Neuronal stem cell (in vitro differentiated cells): Measurements from ENCODE around the gene MYL3.
A peak's percentile ranks its signal among the peaks of the same experiment; 100 is the strongest.

Experiments used
- DNase-seq: peaks from one replicate; pipeline ENCODE4 v3.0.0-alpha.2; 2013; ENCODE audit warnings: low spot score
- H2AFZ ChIP-seq: one replicate; pipeline ENCODE4 v1.6.1; 2013; ENCODE audit warnings: mild to moderate bottlenecking, low read length, inconsistent platforms
- H2AK5ac ChIP-seq: 2 replicates; pipeline ENCODE4 v1.6.1; 2013; ENCODE audit warnings: low read depth, mild to moderate bottlenecking, inconsistent platforms, low read length, moderate library complexity, mixed read lengths
- H2BK120ac ChIP-seq: 2 replicates; pipeline ENCODE4 v1.6.1; 2013; ENCODE audit warnings: low read depth, mild to moderate bottlenecking, inconsistent platforms, low read length, moderate library complexity, mixed read lengths
- H2BK12ac ChIP-seq: one replicate; pipeline ENCODE4 v1.6.1; 2013; ENCODE audit warnings: low read length, inconsistent platforms
- H2BK15ac ChIP-seq: 2 replicates; pipeline ENCODE4 v1.6.1; 2013; ENCODE audit warnings: mild to moderate bottlenecking, low read length, inconsistent platforms, mixed read lengths
- H2BK5ac ChIP-seq: one replicate; pipeline ENCODE4 v1.6.1; 2013; ENCODE audit warnings: inconsistent platforms, mild to moderate bottlenecking, low read length, moderate library complexity
- H3K14ac ChIP-seq: one replicate; pipeline ENCODE4 v1.6.1; 2013; ENCODE audit warnings: low read length, inconsistent platforms
- H3K18ac ChIP-seq: 2 replicates; pipeline ENCODE4 v1.6.1; 2013; ENCODE audit warnings: low read length, inconsistent platforms
- H3K23ac ChIP-seq: 2 replicates; pipeline ENCODE4 v1.6.1; 2013; ENCODE audit warnings: low read depth, mild to moderate bottlenecking, mixed read lengths, low read length, inconsistent platforms; ENCODE audit not compliant: poor library complexity
- H3K27ac ChIP-seq: replicated peaks from 3 replicates; pipeline ENCODE4 v1.5.1; 2013; ENCODE audit warnings: low read length, inconsistent platforms
- H3K27me3 ChIP-seq, 3 experiments: 2 replicates each; pipeline ENCODE4 v1.6.1; 2013; ENCODE audit warnings: low read length in 3 of 3, mild to moderate bottlenecking in 2 of 3, inconsistent platforms in 1 of 3, low read depth in 1 of 3, mixed read lengths in 1 of 3, moderate library complexity in 1 of 3; ENCODE audit not compliant: control insufficient read depth in 3 of 3, insufficient read depth in 3 of 3
- H3K36me3 ChIP-seq, 2 donors: replicated peaks in 1 of 2; 2 replicates each; pipeline ENCODE4 v1.6.1; 2013; ENCODE audit warnings: low read length in 2 of 2; ENCODE audit not compliant: control insufficient read depth in 2 of 2, insufficient read depth in 2 of 2
- H3K4ac ChIP-seq: 2 replicates; pipeline ENCODE4 v1.6.1; 2013; ENCODE audit warnings: inconsistent platforms, mild to moderate bottlenecking, low read length, moderate library complexity
- H3K4me1 ChIP-seq, 2 donors: 1 replicate in 1 of 2; 2 replicates in 1 of 2; pipeline ENCODE4 v1.6.1; 2013; ENCODE audit warnings: low read length in 2 of 2, low read depth in 1 of 2; ENCODE audit not compliant: control insufficient read depth in 2 of 2, insufficient read depth in 1 of 2
- H3K4me2 ChIP-seq: one replicate; pipeline ENCODE4 v1.6.1; 2013; ENCODE audit warnings: mild to moderate bottlenecking, low read length, inconsistent platforms; ENCODE audit not compliant: insufficient read depth, poor library complexity, severe bottlenecking
- H3K4me3 ChIP-seq, 2 donors: 2 replicates each; pipeline ENCODE4 v1.5.1; 2013; ENCODE audit warnings: low read length in 2 of 2, mild to moderate bottlenecking in 2 of 2, inconsistent platforms in 1 of 2, moderate library complexity in 1 of 2
- H3K79me1 ChIP-seq: one replicate; pipeline ENCODE4 v1.6.1; 2013; ENCODE audit warnings: low read depth, mild to moderate bottlenecking, inconsistent platforms, low read length, moderate library complexity
- H3K9ac ChIP-seq: one replicate; pipeline ENCODE4 v1.6.1; 2013; ENCODE audit warnings: mild to moderate bottlenecking, low read depth, low read length, inconsistent platforms; ENCODE audit not compliant: poor library complexity
- H3K9me3 ChIP-seq, 2 donors: replicated peaks in 1 of 2; 2 replicates each; pipeline versions ENCODE3 to v1.6.1; 2013; ENCODE audit warnings: low read length in 2 of 2, mild to moderate bottlenecking in 2 of 2, inconsistent platforms in 1 of 2, low read depth in 1 of 2, mixed read lengths in 1 of 2, moderate library complexity in 1 of 2; ENCODE audit not compliant: control insufficient read depth in 2 of 2, insufficient read depth in 1 of 2
- H4K8ac ChIP-seq: one replicate; pipeline ENCODE4 v1.6.1; 2013; ENCODE audit warnings: low read depth, mild to moderate bottlenecking, inconsistent platforms, low read length, moderate library complexity
- H4K91ac ChIP-seq: one replicate; pipeline ENCODE4 v1.6.1; 2013; ENCODE audit warnings: low read length, low read depth, mild to moderate bottlenecking, inconsistent platforms; ENCODE audit not compliant: poor library complexity
- WGBS, 2 donors: extraction: QIAGEN DNeasy Blood & Tissue Kit; methylation state at CpG; one replicate each; pipeline ENCODE4 v1.1.7; 2013; ENCODE audit warnings: missing lambda C conversion rate in 2 of 2, mixed read lengths in 1 of 2; ENCODE audit not compliant: insufficient read length in 2 of 2, insufficient replicate concordance in 1 of 2; ENCODE audit errors: extremely low coverage in 2 of 2; 5-methylcytosine and 5-hydroxymethylcytosine counted together

Gene MYL3

GRCh38 chr3:46866720-46867549 lies 3.7 kb upstream of the MYL3 start:
- Histone ChIP-seq H3K79me1 (no peaks in the 10 kb centered on the region), H2AK5ac (peak overlapping the region; percentile 65), H2BK5ac (peak overlapping the region; percentile 14), H3K23ac (no peak overlapping the region), H3K9me3 (no peaks in the 10 kb centered on the region), H4K91ac (peak overlapping the region; percentile 8), H2BK12ac (no peak overlapping the region), H3K36me3 (no peaks in the 10 kb centered on the region), H3K4me1 (peaks cover under 1 to 10% of the 10 kb centered on the region in 2 donors), H2AFZ (no peak overlapping the region), H3K27me3 (peaks cover 0 to 36% (median 2%) of the 10 kb centered on the region in 3 experiments), H2BK15ac (peak overlapping the region; percentile 69), H3K9ac (no peak overlapping the region), H4K8ac (no peak overlapping the region), H3K27ac (no peak overlapping the region), H3K4me3 (no peak overlapping the region), H3K14ac (peak overlapping the region; percentile 33), H3K4me2 (no peak overlapping the region), H3K4ac (no peak overlapping the region), H2BK120ac (peak overlapping the region; percentile 49), H3K18ac (peak overlapping the region; percentile 77)
- no peak for DNase-seq
- whole genome bisulfite sequencing, 2 donors: no CpG with 5 or more reads among the region's 15 CpGs

GRCh38 chr3:46866032-46866595 lies 2.9 kb upstream of the MYL3 start:
- peak overlapping the region; percentile 68 for H3K18ac ChIP-seq
- H3K79me1 ChIP-seq: no peaks in the 10 kb centered on the region
- no peak overlapping the region for H2BK12ac ChIP-seq
- H3K4ac ChIP-seq: peak overlapping the region; percentile 80
- no peak overlapping the region for H3K9ac ChIP-seq
- H3K36me3 ChIP-seq: no peaks in the 10 kb centered on the region
- H2AK5ac ChIP-seq: peak overlapping the region; percentile 77
- peaks cover 0 to 29% (median 2%) of the 10 kb centered on the region in 3 experiments for H3K27me3 ChIP-seq
- WGBS, 2 donors: no CpG with 5 or more reads among the region's 11 CpGs
- no peaks in the 10 kb centered on the region for H3K9me3 ChIP-seq
- H2BK15ac ChIP-seq: peak overlapping the region; percentile 50
- no peak overlapping the region for H2AFZ ChIP-seq
- H3K27ac ChIP-seq: no peak overlapping the region
- peaks cover 0 to 10% of the 10 kb centered on the region in 2 donors for H3K4me1 ChIP-seq
- H4K91ac ChIP-seq: no peak overlapping the region
- H3K14ac ChIP-seq: no peak overlapping the region
- no peak overlapping the region for H3K4me3 ChIP-seq
- H3K4me2 ChIP-seq: no peak overlapping the region
- peak overlapping the region; percentile 80 for H2BK5ac ChIP-seq
- no peak overlapping the region for H4K8ac ChIP-seq
- H2BK120ac ChIP-seq: no peak overlapping the region
- H3K23ac ChIP-seq: no peak overlapping the region
- DNase-seq: no peak

- no peaks in the 10 kb centered on the region for H3K36me3 ChIP-seq
- no peak overlapping the region for H2AFZ ChIP-seq
- no peak overlapping the region for H3K14ac ChIP-seq
- no peak overlapping the region for H2BK120ac ChIP-seq
- H3K4me3 ChIP-seq: peak overlapping the region in 1 of 2 donors; percentile 3
- H3K4ac ChIP-seq: no peak overlapping the region
- no peaks in the 10 kb centered on the region for H3K79me1 ChIP-seq
- no peak overlapping the region for H4K8ac ChIP-seq
- peak overlapping the region; percentile 50 for H2BK15ac ChIP-seq
- H2AK5ac ChIP-seq: peak overlapping the region; percentile 77
- H3K23ac ChIP-seq: peak overlapping the region; percentile 73
- H2BK5ac ChIP-seq: peak overlapping the region; percentile 80
- H3K18ac ChIP-seq: no peak overlapping the region
- no peaks in the 10 kb centered on the region for H3K9me3 ChIP-seq
- peaks cover 0 to 23% (median 2%) of the 10 kb centered on the region in 3 experiments for H3K27me3 ChIP-seq
- H3K4me2 ChIP-seq: no peak overlapping the region
- WGBS, 2 donors: no CpG with 5 or more reads among the region's 2 CpGs
- no peak overlapping the region for H3K9ac ChIP-seq
- DNase-seq: no peak
- no peak overlapping the region for H2BK12ac ChIP-seq
- H3K27ac ChIP-seq: no peak overlapping the region
- H4K91ac ChIP-seq: no peak overlapping the region
- peaks cover 0 to 10% of the 10 kb centered on the region in 2 donors for H3K4me1 ChIP-seq
These were observed 2.3 kb upstream of the MYL3 start for GRCh38 chr3:46865546-46865945.

DNA sequence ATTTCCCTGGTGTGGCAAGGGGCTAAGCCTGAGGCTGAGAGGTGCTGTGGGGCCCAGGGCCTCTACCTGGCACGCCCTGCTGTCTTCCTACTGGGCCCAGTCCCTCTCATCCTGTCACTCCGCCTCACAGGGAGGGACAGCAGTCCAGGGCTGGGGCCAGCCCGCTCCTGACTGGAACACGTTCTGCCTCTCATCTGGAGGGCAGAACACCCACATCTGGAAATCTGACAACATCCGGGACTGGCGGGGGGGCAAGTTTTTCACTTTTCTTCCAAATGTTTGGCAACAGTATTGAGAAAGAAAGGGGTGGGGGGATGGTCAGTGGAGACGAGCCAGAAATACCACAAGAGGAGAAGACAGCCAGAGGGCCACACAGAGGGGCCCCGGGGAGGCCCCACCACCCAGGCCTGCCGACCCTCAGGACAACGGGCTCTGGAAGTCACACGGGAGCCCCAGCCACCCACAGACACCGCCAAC lies 1.8 kb upstream of the MYL3 start:
- Histone ChIP-seq H2AFZ (no peak overlapping the region), H3K79me1 (no peaks in the 10 kb centered on the region), H3K36me3 (no peaks in the 10 kb centered on the region), H4K8ac (no peak overlapping the region), H3K9me3 (no peaks in the 10 kb centered on the region), H3K4ac (no peak overlapping the region), H3K4me1 (peaks cover 0 to 10% of the 10 kb centered on the region in 2 donors), H2BK120ac (no peak overlapping the region), H2BK12ac (no peak overlapping the region), H3K27ac (no peak overlapping the region), H3K14ac (no peak overlapping the region), H3K4me3 (no peak overlapping the region), H2BK15ac (no peak overlapping the region), H3K4me2 (no peak overlapping the region), H2AK5ac (no peak overlapping the region), H4K91ac (no peak overlapping the region), H3K27me3 (peaks cover 0 to 19% (median 2%) of the 10 kb centered on the region in 3 experiments), H3K23ac (no peak overlapping the region), H3K18ac (peak overlapping the region; percentile 69), H2BK5ac (peak overlapping the region; percentile 80), H3K9ac (no peak overlapping the region)
- no CpG with 5 or more reads among the region's 12 CpGs for WGBS, 2 donors
- DNase-seq: no peak
